GM21528 (cell line): Measurements from ENCODE around the gene PRDM15.

Experiments used
- ATAC-seq: cut with Tn5 transposase; IDR thresholded peaks from one replicate; pipeline ENCODE4 v1.9.1; 2021; ENCODE audit warnings: mild to moderate bottlenecking, moderate library complexity; ENCODE audit not compliant: unreplicated experiment, low FRiP score

PRDM15 gene

GRCh38 chr21:41828884-41829360, 50.2 kb downstream of the PRDM15 start:
- ATAC-seq = no peak

DNA sequence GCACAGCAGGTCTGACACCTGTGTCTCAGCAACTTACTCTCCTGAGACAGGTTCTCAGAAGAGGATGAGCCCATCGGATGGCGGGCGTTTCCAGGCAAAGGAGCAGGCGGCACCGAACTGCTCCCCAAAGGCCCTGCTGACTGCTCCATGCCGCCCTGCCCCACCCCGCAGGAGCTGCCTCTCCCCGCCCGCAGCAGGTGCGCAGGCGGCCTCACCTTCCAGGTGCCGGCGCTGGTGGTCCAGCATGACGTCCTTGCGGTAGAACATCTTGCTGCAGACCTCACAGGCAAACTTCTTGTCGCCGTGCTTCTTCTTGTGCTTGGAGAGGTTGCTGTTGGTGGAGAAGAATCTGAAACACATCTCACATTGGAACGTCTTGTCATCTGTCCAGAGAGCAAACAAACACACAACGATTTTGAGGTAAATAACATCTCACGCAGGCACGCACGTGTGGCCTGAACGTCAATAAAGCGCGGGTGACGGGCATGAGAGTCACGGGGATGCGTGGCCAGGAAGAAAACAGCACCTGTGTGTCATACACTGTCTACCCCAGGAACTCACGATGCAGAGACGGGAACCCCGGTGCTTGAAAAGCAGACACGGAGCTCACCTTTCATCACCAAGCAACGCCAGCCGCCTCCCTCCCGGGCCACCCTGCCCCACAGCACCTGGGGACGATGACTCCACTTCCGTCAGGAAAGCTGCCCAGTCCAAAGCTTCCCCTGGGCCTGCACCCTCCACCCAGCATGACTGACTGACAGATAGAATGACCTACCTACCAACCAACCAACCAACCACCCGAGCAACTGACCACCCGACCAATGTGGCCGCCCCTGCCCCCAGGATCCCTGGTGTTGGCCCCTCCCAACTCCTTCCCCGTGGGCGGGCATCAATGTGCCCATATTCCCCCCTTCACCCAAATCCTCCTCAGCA, 50.9 kb downstream of the PRDM15 start:
- no peak for ATAC-seq

GRCh38 chr21:41825881-41826280, 53.3 kb downstream of the PRDM15 start:
- no peak for ATAC-seq

- ATAC-seq = no peak
Observed at GRCh38 chr21:41825216-41825615, 53.9 kb downstream of the PRDM15 start.

- no peak for ATAC-seq
Observed at GRCh38 chr21:41824466-41825207, 54.5 kb downstream of the PRDM15 start.

- no peak for ATAC-seq
Observed at GRCh38 chr21:41823906-41824305, 55.2 kb downstream of the PRDM15 start.

GRCh38 chr21:41823166-41823565, 56.0 kb downstream of the PRDM15 start:
- no peak for ATAC-seq

- no peak for ATAC-seq
Observed at GRCh38 chr21:41821756-41822431, 57.2 kb downstream of the PRDM15 start.

GRCh38 chr21:41821081-41821755, 57.9 kb downstream of the PRDM15 start:
- no peak for ATAC-seq

- no peak for ATAC-seq
Observed at GRCh38 chr21:41820384-41821080, 58.6 kb downstream of the PRDM15 start.

DNA sequence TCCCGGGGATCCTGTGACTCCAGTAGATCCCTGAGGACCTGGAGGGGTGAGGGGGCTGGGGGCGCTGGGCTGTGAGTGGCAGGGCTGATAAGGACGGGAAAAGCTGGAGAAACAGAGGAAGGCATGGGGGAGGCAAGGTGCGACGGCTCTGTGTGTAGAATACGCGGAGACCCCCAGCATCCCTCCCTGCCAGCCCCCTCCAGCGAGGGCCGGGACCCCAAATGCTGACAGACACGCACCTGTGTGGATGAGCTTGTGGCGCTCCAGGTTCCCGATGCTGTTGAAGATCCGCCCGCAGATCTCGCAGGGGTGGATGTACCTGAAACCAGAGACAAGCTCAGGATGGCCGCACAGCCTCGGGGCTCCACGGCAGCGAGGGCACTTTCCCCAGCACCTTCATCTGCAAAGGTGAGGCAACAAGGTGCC, 59.3 kb downstream of the PRDM15 start:
- ATAC-seq = no peak

DNA sequence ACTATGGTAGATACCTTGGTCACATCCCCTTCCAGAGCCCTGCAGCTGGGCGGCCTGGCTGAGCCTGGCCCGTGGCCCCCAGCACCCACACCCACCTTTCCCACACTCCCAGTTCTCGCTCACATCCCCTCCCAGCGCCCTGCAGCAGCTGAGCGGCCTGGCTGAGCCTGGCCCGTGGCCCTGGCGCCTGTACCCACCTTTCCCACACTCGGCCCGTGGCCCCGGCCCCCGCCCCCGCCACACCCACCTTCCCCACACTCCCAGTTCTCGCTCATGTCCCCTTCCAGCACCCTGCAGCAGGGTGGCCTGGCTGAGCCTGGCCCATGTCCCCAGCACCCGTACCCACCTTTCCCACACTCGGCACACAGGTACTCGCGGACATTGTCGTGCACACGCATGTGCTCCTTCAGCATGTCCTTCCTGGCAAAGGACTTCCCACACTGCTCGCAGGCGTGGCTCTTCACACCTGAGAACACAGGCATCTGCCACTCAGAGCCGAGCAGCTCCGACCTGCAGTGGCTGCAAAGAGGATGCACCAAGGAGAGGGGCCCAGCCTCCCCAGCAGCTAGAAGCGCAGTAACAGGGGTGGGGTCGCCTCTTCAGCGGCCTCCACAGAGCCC, 59.8 kb downstream of the PRDM15 start:
- ATAC-seq = no peak

- ATAC-seq = no peak
Observed at GRCh38 chr21:41817877-41818855, 61.0 kb downstream of the PRDM15 start.

DNA sequence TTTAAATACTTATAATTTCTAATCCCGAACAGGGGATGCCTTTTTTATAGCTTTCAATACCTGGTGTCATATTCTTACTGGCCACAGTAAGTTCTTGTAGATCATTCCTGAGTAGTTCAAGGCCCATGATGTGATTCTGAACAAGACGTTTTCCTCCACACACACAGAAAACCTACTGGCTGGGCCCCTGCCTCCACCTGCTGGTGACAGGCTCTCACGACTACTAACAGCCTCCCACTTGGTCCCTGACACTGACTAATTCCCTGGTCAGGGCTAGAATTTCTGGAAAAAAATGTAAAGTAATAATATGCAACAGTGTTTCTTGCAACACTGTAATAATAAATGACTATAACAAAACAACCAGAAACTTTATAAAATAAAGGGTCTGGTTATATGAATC, 61.9 kb downstream of the PRDM15 start:
- ATAC-seq = no peak

- ATAC-seq = no peak
Observed at GRCh38 chr21:41816583-41817165, 62.5 kb downstream of the PRDM15 start.

DNA sequence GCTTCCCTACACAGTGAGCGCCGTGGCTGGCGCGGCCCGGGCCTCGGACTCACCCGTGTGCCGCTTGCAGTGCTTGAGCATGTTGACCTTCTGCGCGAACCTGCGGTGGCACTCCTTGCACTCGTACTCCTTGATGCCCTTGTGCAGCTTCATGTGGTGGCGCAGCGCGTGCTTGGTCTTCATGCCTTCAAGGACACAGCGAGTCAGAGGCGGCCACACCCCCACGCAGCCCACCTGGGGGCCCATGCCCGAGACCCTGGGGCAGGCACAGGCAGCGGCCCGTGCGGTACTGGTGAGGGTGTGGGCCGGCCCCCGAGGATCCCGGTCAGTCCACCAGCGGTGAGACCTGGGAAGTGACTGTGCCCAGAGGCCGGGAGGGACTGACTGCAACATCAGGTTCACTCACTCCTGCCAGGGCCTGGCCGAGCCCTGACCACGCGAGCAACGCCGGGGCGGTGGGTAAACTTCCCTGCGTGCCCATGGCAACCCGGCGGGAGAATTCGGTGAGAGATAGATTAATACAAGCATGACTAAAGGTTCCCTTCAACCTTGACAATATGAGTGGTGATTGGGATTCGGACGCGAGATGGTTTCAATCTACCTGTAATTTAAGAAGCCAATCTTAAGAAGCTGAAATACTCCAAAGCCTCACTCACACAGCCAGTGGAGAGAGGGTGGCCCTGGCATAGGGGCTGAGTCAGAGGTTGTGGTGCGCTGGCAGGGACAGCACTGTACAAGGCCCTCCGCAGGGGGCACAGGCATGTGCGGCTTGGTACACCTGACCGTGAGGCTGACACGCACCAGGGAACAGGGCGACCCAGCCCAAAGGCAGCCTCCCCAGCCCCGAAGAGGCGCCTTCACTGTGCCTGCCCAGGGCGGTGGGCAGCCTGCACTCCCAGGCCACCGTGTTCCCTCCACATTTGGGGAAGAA, 63.2 kb downstream of the PRDM15 start:
- ATAC-seq = no peak

DNA sequence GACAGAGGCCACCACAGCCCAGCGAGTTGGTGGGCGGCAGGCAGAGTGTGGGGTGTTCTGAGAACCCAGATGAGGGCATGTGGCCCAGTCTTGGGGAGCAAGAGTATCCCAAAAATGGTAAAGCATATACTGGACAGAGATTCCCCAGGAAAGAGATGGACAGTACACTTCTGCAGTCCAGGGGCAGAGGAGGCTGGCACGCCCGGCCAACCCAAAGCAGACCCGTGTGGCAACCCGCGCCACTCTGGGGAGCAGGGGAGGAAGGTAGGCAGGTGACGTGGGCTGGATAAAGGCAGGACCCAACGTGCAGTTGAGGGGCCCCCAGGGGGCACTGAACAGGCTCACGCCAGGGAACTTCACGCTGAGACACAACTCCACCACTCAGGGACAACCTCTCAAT, 65.9 kb downstream of the PRDM15 start:
- no peak for ATAC-seq
